ENCODE measurements around the gene LPXN. TPM values are rescaled to one million over a fixed set of nuclear protein-coding genes. Genes with fewer than 3 reads are reported as not detected.

LPXN gene
- total RNA-seq, 4 donors from 2014 or later: 5.8 to 14.4 (median 9.4) TPM

- no peaks in the 10 kb centered on the region for H3K36me3 ChIP-seq
- H3K27me3 ChIP-seq: no peaks in the 10 kb centered on the region
- DNase-seq: no peak
- no peaks in the 10 kb centered on the region for H3K9me3 ChIP-seq
- H3K27ac ChIP-seq: no peak overlapping the region
- H3K4me3 ChIP-seq (replicated peaks in 1 of 3): no peak overlapping the region
- TF ChIP-seq CTCF (IDR thresholded peaks at IDR 0.05) (no peak), POLR2A (IDR thresholded peaks at IDR 0.05) (no peak)
- WGBS, 2 donors: 77 to 92% methylated on average over 4 of the region's 4 CpGs
- no peaks in the 10 kb centered on the region for H3K4me1 ChIP-seq
- intact Hi-C loops (cut with DNase I): no loop called here
Measured at GRCh38 chr11:58505849-58506248, 69.8 kb downstream of the LPXN start.

- no peak overlapping the region for H3K4me3 ChIP-seq (replicated peaks in 1 of 3)
- H3K36me3 ChIP-seq: no peaks in the 10 kb centered on the region
- H3K9me3 ChIP-seq: no peaks in the 10 kb centered on the region
- 87% methylated on average over 6 of the region's 6 CpGs for WGBS, 2 donors
- H3K27me3 ChIP-seq: no peaks in the 10 kb centered on the region
- DNase-seq: no peak
- TF ChIP-seq POLR2A (IDR thresholded peaks at IDR 0.05) (no peak), CTCF (IDR thresholded peaks at IDR 0.05) (no peak)
- H3K27ac ChIP-seq: no peak overlapping the region
- intact Hi-C loops (cut with DNase I): no loop called here
- H3K4me1 ChIP-seq: no peaks in the 10 kb centered on the region
Measured at GRCh38 chr11:58504232-58504631, 71.4 kb downstream of the LPXN start.

GRCh38 chr11:58503361-58503856 is 72.2 kb downstream of the LPXN start:
- Histone ChIP-seq H3K4me3 (replicated peaks in 1 of 3) (no peak overlapping the region), H3K9me3 (no peaks in the 10 kb centered on the region), H3K27ac (no peak overlapping the region), H3K36me3 (no peaks in the 10 kb centered on the region), H3K4me1 (no peaks in the 10 kb centered on the region), H3K27me3 (no peaks in the 10 kb centered on the region)
- WGBS, 2 donors: 88 to 91% methylated on average over 4 of the region's 4 CpGs
- no peak for TF ChIP-seq CTCF (IDR thresholded peaks at IDR 0.05)
- TF ChIP-seq POLR2A (IDR thresholded peaks at IDR 0.05): no peak
- intact Hi-C loops (cut with DNase I): no loop called here
- no peak for DNase-seq

GRCh38 chr11:58502004-58502403 is 73.7 kb downstream of the LPXN start:
- DNase-seq: no peak
- intact Hi-C loops (cut with DNase I): no loop called here
- Histone ChIP-seq H3K4me3 (replicated peaks in 1 of 3) (no peak overlapping the region), H3K27me3 (no peaks in the 10 kb centered on the region), H3K4me1 (no peaks in the 10 kb centered on the region), H3K27ac (no peak overlapping the region), H3K9me3 (no peaks in the 10 kb centered on the region), H3K36me3 (no peaks in the 10 kb centered on the region)
- no peak for TF ChIP-seq POLR2A (IDR thresholded peaks at IDR 0.05)
- no peak for TF ChIP-seq CTCF (IDR thresholded peaks at IDR 0.05)

GRCh38 chr11:58498464-58498863 is 77.2 kb downstream of the LPXN start:
- Histone ChIP-seq H3K36me3 (no peaks in the 10 kb centered on the region), H3K4me3 (replicated peaks in 1 of 3) (no peak overlapping the region), H3K9me3 (no peaks in the 10 kb centered on the region), H3K27me3 (no peaks in the 10 kb centered on the region), H3K4me1 (no peaks in the 10 kb centered on the region), H3K27ac (no peak overlapping the region)
- DNase-seq: no peak
- intact Hi-C loops (cut with DNase I): no loop called here
- TF ChIP-seq CTCF (IDR thresholded peaks at IDR 0.05): no peak
- no peak for TF ChIP-seq POLR2A (IDR thresholded peaks at IDR 0.05)
- 56 to 57% methylated on average over 2 of the region's 2 CpGs for WGBS, 2 donors
